ENCODE results near the gene OR10A2.
"Not testable (repeated sequence)": the region's sequence is repeated elsewhere in the genome, so short reads cannot be mapped to it uniquely, and the experiment has no call there.

OR10A2 gene

GRCh38 chr11:6862961-6863360 lies at the start of gene OR10A2:
Gene OR10A2, plus strand, starts transcription at chr11:6863057. Its CDS starts 6,698 bp downstream, at chr11:6869755.
- no peak for DNase-seq (ENCODE audit: low read depth in 3 of 3)

GRCh38 chr11:6813656-6814055 lies 49.2 kb upstream of the OR10A2 start:
- DNase-seq (ENCODE audit: low read depth in 3 of 3), result no peak

GRCh38 chr11:6817694-6818093 lies 45.2 kb upstream of the OR10A2 start:
- no peak for DNase-seq (ENCODE audit: low read depth in 3 of 3)

- no peak for DNase-seq (ENCODE audit: low read depth in 3 of 3)
Observed at GRCh38 chr11:6818967-6819366, 43.9 kb upstream of the OR10A2 start.

GRCh38 chr11:6824136-6824823 lies 38.6 kb upstream of the OR10A2 start:
- DNase-seq (ENCODE audit: low read depth in 3 of 3), result no peak

GRCh38 chr11:6825231-6825744 lies 37.6 kb upstream of the OR10A2 start:
- DNase-seq (ENCODE audit: low read depth in 3 of 3), result no peak

GRCh38 chr11:6828103-6828502 lies 34.8 kb upstream of the OR10A2 start:
- DNase-seq (ENCODE audit: low read depth in 3 of 3), result no peak

GRCh38 chr11:6833356-6833755 lies 29.5 kb upstream of the OR10A2 start:
- DNase-seq (ENCODE audit: low read depth in 3 of 3), result no peak

- no peak for DNase-seq (ENCODE audit: low read depth in 3 of 3)
Observed at GRCh38 chr11:6834021-6834420, 28.8 kb upstream of the OR10A2 start.

GRCh38 chr11:6841694-6842093 lies 21.2 kb upstream of the OR10A2 start:
- no peak for DNase-seq (ENCODE audit: low read depth in 3 of 3)

GRCh38 chr11:6843670-6844069 lies 19.2 kb upstream of the OR10A2 start:
- DNase-seq (ENCODE audit: low read depth in 3 of 3), result no peak

- DNase-seq (ENCODE audit: low read depth in 3 of 3), result no peak
Observed at GRCh38 chr11:6844356-6844755, 18.5 kb upstream of the OR10A2 start.

GRCh38 chr11:6845383-6845782 lies 17.5 kb upstream of the OR10A2 start, which contains the start of gene OR10A5:
Gene OR10A5, plus strand, starts transcription at chr11:6845683. Its CDS starts 0 bp downstream, at chr11:6845683.
- DNase-seq (ENCODE audit: low read depth in 3 of 3), result no peak

GRCh38 chr11:6850526-6850925 lies 12.3 kb upstream of the OR10A2 start:
- no peak for DNase-seq (ENCODE audit: low read depth in 3 of 3)

GRCh38 chr11:6854801-6855200 lies 8.1 kb upstream of the OR10A2 start:
- not testable (repeated sequence) for DNase-seq (ENCODE audit: low read depth in 3 of 3)

- no peak for DNase-seq (ENCODE audit: low read depth in 3 of 3)
Observed at GRCh38 chr11:6855971-6856541, 6.8 kb upstream of the OR10A2 start.

GRCh38 chr11:6856871-6857270 lies 6.0 kb upstream of the OR10A2 start:
- DNase-seq (ENCODE audit: low read depth in 3 of 3), result no peak

- no peak for DNase-seq (ENCODE audit: low read depth in 3 of 3)
Observed at GRCh38 chr11:6864438-6864837, 1.6 kb downstream of the OR10A2 start.

- DNase-seq (ENCODE audit: low read depth in 3 of 3), result no peak
Observed at GRCh38 chr11:6871278-6871677, 8.4 kb downstream of the OR10A2 start.

- DNase-seq (ENCODE audit: low read depth in 3 of 3), result no peak
Observed at GRCh38 chr11:6875761-6876160, 12.9 kb downstream of the OR10A2 start.

GRCh38 chr11:6876325-6876724 lies 13.5 kb downstream of the OR10A2 start, which contains the start of gene OR10A4:
Gene OR10A4, plus strand, starts transcription at chr11:6876625. Its CDS starts 23 bp downstream, at chr11:6876648.
- DNase-seq (ENCODE audit: low read depth in 3 of 3), result no peak

GRCh38 chr11:6876914-6877313 lies 14.1 kb downstream of the OR10A2 start:
- DNase-seq (ENCODE audit: low read depth in 3 of 3), result no peak

- DNase-seq (ENCODE audit: low read depth in 3 of 3), result no peak
Observed at GRCh38 chr11:6882751-6883150, 19.9 kb downstream of the OR10A2 start.

Data from stimulated activated CD4-positive, alpha-beta T cell treated with anti-CD3 and anti-CD28 coated beads, TNF-alpha, amount 100 ng/mL, for 4 hours (primary cell).